HG02571 (cell line): Measurements from ENCODE around the gene TEKTIP1.

Source experiments
- ATAC-seq: cut with Tn5 transposase; IDR thresholded peaks from one replicate; pipeline ENCODE4 v1.9.1; 2021; ENCODE audit warnings: mild to moderate bottlenecking, moderate library complexity; ENCODE audit not compliant: unreplicated experiment

TEKTIP1 gene

DNA sequence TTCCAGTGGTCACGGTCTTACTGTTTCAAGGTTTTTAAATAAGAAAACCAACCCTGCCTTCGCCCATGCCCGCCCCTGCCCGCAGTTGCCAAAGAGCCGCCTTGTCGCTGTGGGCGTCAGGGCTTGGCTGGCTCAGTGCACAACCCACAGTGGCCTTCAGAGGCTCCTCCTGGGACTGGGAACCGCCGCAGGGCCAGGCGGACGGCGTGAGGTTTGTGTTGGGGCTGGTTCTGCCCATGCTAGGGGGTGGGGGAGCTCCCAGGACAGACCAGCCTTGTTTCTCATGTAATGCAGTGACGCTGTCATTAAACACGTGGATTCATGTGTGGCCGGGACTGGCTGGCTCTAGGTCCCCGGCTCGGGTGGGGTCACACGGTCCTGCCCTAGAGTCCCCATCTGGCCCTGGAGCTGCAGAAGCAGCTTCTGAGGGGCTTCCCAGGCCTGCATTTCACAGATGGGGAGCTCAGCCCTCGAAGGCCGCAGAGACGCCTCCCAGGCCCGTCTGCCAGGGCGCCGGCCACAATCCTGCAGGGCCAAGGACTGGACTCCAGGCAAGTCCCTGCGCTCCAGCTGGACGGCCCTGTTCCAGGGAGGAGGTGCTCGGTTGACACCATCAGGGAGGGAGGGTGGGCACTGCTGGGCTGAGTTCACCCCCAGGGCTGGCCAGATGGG lies 2.4 kb upstream of the TEKTIP1 start:
- no peak for ATAC-seq

DNA sequence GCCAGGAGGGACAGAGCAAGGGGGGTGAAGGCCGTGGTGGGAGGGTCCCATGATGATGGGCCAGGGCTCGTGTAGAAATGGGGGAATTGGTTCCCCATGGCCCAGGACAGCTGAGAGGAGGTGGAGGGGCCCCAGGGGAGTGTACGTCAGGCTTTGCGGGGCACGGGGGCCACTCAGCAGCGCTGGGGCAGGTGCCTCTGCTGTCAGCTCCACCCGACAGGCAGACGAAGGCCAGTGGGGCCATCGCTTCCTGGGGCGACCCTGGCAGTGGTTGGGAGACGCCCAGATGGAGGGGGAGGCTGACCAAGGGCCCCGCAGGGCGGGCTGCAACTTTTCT lies 1.9 kb upstream of the TEKTIP1 start:
- ATAC-seq = no peak

GRCh38 chr19:3537438-3538240 lies 1.3 kb upstream of the TEKTIP1 start:
- no peak for ATAC-seq

DNA sequence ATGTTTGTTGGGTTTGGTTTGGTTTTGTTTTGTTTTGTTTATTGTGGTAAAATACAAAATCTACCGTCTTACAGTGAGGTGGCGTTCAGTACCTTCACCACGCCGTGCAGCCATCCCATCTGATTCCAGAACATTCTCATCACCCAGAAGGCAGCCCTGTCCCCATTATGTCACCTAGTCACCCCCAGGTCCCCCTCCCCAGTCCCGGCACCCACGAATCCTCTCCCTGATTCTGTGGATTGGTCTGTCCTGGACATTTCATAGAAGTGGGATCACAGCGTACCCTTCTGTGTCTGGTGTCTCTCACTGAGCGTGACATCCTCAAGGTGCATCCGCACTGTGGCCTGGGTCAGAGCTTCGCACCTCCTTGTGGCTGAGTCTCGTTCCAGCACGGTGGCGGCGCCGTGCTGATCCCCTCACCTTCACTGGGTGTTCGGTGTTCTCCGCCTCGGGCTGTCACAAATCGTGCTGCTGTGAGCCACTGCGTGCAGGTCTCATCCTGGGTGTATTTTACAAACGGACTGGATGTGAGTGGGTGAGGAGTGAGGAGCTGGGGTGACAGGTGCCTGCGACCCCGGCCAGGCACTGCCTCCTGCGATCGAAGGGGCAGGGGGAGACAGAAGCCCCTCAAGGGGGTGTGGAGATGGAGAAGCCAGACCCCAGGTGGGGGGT lies 580 bp upstream of the TEKTIP1 start:
- ATAC-seq = no peak

GRCh38 chr19:3539756-3540118 lies 763 bp downstream of the TEKTIP1 start:
- no peak for ATAC-seq

- no peak for ATAC-seq
These were observed 4.4 kb downstream of the TEKTIP1 start for GRCh38 chr19:3543150-3544057.

- no peak for ATAC-seq
These were observed 5.0 kb downstream of the TEKTIP1 start for GRCh38 chr19:3544058-3544376.

GRCh38 chr19:3544742-3545668 lies 6.0 kb downstream of the TEKTIP1 start:
- ATAC-seq = no peak

- no peak for ATAC-seq
These were observed 6.7 kb downstream of the TEKTIP1 start for GRCh38 chr19:3545669-3546034.

GRCh38 chr19:3546119-3546518 lies 7.1 kb downstream of the TEKTIP1 start:
- no peak for ATAC-seq

DNA sequence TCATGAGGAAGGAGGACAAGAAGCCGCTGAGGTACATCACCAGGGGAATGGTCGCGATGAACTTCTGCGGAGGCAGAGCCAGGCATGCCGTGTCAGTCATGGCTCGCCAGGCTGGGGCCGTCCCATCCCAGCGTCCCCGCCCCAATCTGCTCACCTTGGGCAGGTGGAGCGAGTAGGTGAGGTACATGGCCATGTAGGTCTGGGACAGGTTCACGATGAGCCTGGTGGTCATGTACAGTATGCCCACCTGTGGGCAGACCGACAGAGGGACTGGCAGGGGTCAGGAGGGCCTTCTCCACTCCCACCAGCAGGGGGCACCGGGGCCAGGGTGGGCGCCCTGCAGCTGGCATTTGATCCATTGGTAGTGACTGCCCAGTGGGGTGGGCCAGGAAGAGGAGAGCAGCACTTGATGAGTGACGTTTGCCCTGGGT lies 8.3 kb downstream of the TEKTIP1 start:
- no peak for ATAC-seq

DNA sequence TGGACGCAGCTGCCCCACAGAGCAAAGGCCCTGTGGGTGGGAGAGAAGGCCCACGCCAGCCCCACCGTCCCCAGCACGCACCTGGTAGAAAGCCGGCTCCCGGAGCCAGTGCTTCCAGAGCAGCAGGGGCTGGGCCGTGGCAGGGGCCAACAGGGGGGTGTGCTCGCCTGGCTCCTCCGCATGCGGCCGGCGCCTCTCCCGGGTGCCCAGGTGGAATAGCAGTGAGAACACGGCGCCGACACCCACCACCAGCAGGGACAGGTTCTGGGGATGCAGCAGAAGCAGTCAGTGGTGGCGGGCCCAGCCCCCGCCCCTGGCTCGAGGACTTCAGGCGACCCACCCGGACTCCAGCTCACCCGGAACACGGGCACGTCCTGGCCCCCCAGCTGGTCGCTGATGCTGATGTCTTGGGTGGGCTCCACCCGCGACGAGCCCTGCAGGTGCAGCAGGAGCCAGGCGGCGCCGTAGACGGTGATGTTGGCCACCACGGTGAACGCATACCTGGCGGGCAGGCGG lies 8.9 kb downstream of the TEKTIP1 start:
- ATAC-seq = no peak

GRCh38 chr19:3548606-3549005 lies 9.6 kb downstream of the TEKTIP1 start:
- ATAC-seq = no peak

DNA sequence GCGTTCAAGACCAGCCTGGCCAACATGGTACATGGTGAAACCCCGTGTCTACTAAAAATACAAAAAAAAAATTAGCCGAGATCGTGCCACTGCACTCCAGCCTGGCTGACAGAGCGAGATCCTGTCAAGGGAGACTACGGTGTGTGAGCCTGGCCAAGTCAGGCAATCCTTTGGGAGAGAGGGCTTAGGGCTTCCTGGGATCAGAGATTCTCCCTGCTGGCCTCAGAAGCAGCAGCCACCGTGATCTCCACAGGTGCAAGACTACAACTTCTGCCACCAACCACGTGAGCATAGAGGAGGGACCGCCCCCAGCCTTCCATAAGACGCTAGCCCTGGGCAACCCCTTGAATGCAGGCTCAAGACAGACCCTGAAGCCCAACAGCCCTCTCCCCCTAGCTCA lies 10.8 kb downstream of the TEKTIP1 start:
- ATAC-seq = no peak

DNA sequence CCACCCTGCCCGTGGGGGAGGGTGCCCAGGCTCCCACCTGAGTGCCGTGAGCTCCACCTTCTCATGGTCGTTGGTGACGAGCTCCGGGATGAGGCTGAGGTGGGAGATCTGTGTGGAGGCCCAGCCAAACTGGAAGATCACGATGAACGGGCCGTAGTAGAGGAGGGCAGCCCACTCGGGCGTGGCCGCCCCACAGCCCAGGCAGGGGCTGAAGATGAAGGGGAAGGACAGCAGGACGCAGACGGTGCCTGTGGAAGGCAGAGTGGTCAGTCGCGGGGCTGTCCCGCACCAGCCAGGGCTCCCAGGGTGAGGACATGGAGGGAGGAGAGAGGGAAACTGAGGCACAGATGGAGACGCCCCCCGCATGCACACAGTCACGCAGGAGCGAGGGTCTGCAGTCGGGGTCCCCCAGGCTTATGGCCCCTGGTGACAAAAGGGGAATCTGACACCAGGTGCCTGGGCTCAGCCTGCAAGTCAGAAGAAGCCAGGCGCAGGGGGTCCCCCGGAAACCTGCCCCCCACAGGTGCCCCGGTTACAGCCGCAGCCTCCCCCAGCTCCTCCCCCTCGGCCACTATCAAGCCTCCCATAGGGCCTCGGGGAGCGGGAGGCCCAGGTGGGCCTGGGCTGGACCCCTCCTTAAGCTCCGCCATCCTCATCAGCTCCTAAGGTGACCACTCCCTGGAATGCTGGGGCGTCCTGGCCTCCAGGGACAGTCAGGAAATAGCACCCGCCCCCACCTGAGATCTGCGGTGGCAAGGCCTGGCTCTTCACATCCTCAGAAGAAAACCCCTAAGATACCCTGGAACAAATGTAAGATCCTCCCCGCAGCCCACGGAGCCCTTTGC lies 12.2 kb downstream of the TEKTIP1 start:
- ATAC-seq = no peak

- ATAC-seq = no peak
These were observed 12.8 kb downstream of the TEKTIP1 start for GRCh38 chr19:3551792-3552095.

- no peak for ATAC-seq
These were observed 15.5 kb downstream of the TEKTIP1 start for GRCh38 chr19:3554254-3555083.

DNA sequence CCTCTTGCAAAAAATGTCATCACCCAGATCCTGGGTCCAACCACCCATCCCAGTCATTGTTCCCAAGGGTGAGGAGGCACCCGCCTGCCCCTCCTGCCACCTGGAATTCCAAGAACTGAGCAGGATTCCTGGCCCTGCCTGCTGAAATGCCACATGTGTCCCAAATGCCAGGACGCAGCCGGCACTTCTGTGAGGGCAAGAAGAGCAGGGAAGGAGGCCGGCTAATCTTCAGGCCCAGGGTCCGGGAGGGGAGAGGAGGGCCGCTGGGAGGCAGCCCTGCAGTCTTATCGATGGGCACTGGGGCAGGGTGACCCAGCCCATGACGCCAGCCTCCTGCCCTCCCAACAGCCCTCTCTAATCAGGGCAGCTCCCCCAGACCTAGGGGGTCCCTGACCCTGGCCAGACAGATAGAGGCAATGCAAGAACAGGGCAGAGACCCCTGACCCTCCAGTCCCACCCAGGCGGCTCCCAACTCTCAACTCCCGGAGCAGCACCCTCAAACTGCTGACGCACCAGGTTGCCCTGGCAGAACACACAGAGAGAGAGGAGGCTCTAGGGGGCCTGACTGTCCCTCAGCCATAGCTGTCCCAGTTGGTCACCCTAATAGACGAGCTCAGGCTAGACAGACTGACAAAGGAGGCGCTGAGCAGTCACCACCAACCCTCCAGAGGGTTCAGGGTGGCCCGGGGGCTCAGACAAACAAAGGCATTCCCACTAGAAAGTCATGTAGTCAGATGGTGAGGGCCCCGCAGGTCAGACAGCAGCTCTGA lies 16.9 kb downstream of the TEKTIP1 start:
- ATAC-seq = no peak
